Measurements from ENCODE around the gene COA8. TPM values are rescaled to one million over a fixed set of nuclear protein-coding genes. Genes with fewer than 3 reads are reported as not detected.

COA8 gene
- total and polyA plus RNA-seq, 2 donors (not counting 1 experiment from before 2014, with no cell fraction given), result 25.5 to 26.4 TPM

DNA sequence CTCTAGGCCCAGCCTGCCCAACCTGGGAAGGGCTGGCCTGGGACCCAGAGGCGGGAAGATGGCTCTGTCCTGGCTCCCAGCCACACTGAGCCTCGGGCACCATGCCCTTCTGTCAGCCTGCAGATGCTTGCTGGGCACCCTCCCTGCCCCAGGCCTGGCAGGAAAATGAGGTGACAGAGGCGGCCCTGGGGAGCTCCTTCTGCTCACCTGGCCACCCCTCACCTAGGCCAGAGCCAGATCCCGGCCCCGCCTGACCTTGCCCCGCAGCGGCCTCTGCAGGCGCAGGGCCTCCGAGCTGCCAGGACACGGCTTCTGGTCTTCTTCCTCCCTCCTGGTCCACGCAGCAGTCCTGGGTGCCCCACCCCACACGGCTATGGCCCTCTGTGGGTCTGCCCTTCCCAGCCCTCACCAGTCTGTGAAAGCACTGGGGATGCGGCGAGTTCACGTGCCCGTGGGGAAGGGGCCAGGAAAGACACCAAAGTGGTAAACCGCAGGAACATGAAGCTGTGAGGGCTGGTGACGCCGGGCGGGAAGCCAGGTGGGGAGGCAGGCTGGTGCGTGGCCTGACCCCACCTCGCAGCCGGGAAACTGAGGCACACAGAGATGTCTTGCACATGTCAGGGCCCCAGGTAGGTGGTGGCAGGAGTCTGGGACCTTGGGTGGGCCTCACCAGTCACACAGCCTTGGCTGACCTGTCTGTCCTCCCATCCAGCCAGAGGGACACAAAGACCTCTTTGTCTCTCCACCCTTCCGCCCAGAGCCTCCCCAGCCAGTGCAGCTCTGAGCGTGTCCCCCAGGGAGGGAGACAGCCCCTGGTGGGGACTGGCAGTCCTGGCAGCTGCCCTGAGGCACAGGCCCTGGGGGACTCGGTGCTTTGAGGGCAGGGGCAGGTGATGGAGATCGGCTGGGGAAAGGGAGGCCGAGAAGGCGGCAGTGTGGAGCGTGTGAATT is 13.1 kb upstream of the COA8 start:
- no peaks in the 10 kb centered on the region for H3K36me3 ChIP-seq (ENCODE audit: control insufficient read depth, insufficient read depth, low read length)
- no peak overlapping the region for H3K4me3 ChIP-seq (replicated peaks in 1 of 4; ENCODE audit: control extremely low read depth in 1 of 4, insufficient read depth in 1 of 4, low read depth in 3 of 4, low read length in 4 of 4)
- no peak for TF ChIP-seq EZH2 (IDR thresholded peaks at IDR 0.05; ENCODE audit: low read length, missing control alignments)
- TF ChIP-seq, protein P1, sequence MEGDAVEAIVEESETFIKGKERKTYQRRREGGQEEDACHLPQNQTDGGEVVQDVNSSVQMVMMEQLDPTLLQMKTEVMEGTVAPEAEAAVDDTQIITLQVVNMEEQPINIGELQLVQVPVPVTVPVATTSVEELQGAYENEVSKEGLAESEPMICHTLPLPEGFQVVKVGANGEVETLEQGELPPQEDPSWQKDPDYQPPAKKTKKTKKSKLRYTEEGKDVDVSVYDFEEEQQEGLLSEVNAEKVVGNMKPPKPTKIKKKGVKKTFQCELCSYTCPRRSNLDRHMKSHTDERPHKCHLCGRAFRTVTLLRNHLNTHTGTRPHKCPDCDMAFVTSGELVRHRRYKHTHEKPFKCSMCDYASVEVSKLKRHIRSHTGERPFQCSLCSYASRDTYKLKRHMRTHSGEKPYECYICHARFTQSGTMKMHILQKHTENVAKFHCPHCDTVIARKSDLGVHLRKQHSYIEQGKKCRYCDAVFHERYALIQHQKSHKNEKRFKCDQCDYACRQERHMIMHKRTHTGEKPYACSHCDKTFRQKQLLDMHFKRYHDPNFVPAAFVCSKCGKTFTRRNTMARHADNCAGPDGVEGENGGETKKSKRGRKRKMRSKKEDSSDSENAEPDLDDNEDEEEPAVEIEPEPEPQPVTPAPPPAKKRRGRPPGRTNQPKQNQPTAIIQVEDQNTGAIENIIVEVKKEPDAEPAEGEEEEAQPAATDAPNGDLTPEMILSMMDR (conservative IDR thresholded peaks at IDR 0.05 in 1 of 2, IDR thresholded peaks at IDR 0.05 in 1 of 2; ENCODE audit: low read depth in 1 of 2, low read length in 2 of 2), result no peak
- no peaks in the 10 kb centered on the region for H3K9me3 ChIP-seq (ENCODE audit: control insufficient read depth, insufficient read depth, low read depth, low read length)
- no peak overlapping the region for H3K27ac ChIP-seq (ENCODE audit: insufficient read depth, low read length)
- H3K79me2 ChIP-seq (ENCODE audit: control insufficient read depth, insufficient read depth, low read length), result peaks cover under 1% of the 10 kb centered on the region
- peaks cover 20% of the 10 kb centered on the region for H3K4me1 ChIP-seq (ENCODE audit: control insufficient read depth, extremely low read depth, insufficient read depth, low read length)
- no peak overlapping the region for H3K4me2 ChIP-seq (ENCODE audit: extremely low read depth, insufficient read depth, low read length)
- H4K20me1 ChIP-seq (ENCODE audit: control insufficient read depth, extremely low read depth, insufficient read depth, low read length), result no peaks in the 10 kb centered on the region
- H2AFZ ChIP-seq (ENCODE audit: low read length), result no peak overlapping the region
- no peaks in the 10 kb centered on the region for H3K27me3 ChIP-seq (ENCODE audit: control insufficient read depth, insufficient read depth, low read length)
- DNase-seq (ENCODE audit: low read depth in 2 of 2), result no peak
- no peak overlapping the region for H3K9ac ChIP-seq (ENCODE audit: insufficient read depth, low read length)

DNA sequence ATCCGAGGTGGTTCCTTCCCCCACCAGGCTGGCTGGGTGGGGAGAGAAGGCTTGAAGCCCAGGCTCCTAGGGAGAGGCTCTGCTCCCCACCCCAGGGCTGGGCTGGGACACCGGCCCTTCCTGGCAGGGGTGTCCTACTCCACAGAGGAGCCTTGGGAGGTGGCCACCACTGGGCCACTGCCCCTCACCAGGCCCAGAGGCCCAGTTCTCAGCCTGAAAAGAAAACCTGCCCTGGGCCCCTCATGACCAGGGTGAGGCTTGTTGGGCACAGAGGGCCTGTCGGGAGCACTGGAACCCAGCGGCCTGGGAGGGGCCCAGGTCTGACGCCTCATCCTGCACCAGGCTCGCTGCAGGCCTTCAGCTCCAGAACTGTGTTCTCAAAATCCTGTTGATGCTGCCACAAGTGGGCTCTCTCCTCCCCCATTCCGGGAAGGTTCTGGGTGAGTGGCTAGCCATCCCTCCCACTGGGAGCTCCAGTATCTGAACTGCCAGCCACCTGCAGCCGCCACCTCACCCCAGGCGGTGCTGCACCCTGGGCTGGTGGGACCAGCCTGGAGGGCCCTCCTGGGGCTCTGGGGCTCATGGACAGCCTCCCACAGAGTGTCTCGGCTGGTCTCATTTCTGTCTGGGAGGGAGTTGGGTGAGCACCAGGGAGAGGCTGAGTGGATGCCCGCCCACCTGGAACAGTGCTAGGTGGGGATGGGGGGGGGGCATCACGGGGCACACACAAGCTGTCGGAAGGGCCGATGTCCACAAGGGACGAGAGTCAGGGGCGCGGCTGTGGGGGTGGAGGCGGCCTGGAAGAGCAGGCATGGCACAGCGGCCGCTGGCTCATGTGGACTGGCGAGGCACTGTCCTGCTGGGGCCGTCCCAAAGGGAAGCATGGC is 12.1 kb upstream of the COA8 start:
- no peak for DNase-seq (ENCODE audit: low read depth in 2 of 2)
- H2AFZ ChIP-seq (ENCODE audit: low read length), result no peak overlapping the region
- H3K27ac ChIP-seq (ENCODE audit: insufficient read depth, low read length), result peak overlapping the region; percentile 33
- H3K36me3 ChIP-seq (ENCODE audit: control insufficient read depth, insufficient read depth, low read length), result no peaks in the 10 kb centered on the region
- peak overlapping the region; percentile 83 for H3K4me2 ChIP-seq (ENCODE audit: extremely low read depth, insufficient read depth, low read length)
- peaks cover 4% of the 10 kb centered on the region for H3K79me2 ChIP-seq (ENCODE audit: control insufficient read depth, insufficient read depth, low read length)
- H4K20me1 ChIP-seq (ENCODE audit: control insufficient read depth, extremely low read depth, insufficient read depth, low read length), result no peaks in the 10 kb centered on the region
- peaks cover 20% of the 10 kb centered on the region for H3K4me1 ChIP-seq (ENCODE audit: control insufficient read depth, extremely low read depth, insufficient read depth, low read length)
- H3K9me3 ChIP-seq (ENCODE audit: control insufficient read depth, insufficient read depth, low read depth, low read length), result no peaks in the 10 kb centered on the region
- TF ChIP-seq, protein P1 (conservative IDR thresholded peaks at IDR 0.05 in 1 of 2, IDR thresholded peaks at IDR 0.05 in 1 of 2; ENCODE audit: low read depth in 1 of 2, low read length in 2 of 2), result no peak
- no peak for TF ChIP-seq EZH2 (IDR thresholded peaks at IDR 0.05; ENCODE audit: low read length, missing control alignments)
- no peak overlapping the region for H3K4me3 ChIP-seq (replicated peaks in 1 of 4; ENCODE audit: control extremely low read depth in 1 of 4, insufficient read depth in 1 of 4, low read depth in 3 of 4, low read length in 4 of 4)
- no peak overlapping the region for H3K9ac ChIP-seq (ENCODE audit: insufficient read depth, low read length)
- H3K27me3 ChIP-seq (ENCODE audit: control insufficient read depth, insufficient read depth, low read length), result no peaks in the 10 kb centered on the region

DNA sequence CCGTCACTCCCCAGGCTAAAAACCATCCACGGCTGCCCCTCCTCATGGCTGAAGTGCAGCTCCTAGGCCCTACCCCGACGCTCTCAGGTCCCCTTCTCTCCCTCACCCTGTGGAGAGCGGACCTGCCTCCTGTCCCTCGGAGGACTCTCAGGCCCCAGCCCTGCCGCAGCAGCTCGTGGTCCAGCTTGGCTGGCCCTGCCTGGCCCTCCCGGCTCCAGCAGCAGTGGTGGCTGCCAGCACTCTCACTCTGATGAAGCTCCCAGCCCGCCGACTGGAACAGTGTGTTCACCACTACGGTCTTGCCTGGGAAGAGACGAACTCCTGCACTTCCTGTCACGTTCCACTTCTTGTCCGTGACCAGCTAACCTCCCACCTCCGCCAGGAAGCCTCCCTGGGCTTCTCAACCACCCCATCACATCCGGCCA is 11.4 kb upstream of the COA8 start:
- peak overlapping the region; percentile 29 for H2AFZ ChIP-seq (ENCODE audit: low read length)
- peak overlapping the region; percentile 83 for H3K4me2 ChIP-seq (ENCODE audit: extremely low read depth, insufficient read depth, low read length)
- H3K27ac ChIP-seq (ENCODE audit: insufficient read depth, low read length), result peak overlapping the region; percentile 33
- no peak for TF ChIP-seq EZH2 (IDR thresholded peaks at IDR 0.05; ENCODE audit: low read length, missing control alignments)
- TF ChIP-seq, protein P1 (conservative IDR thresholded peaks at IDR 0.05 in 1 of 2, IDR thresholded peaks at IDR 0.05 in 1 of 2; ENCODE audit: low read depth in 1 of 2, low read length in 2 of 2), result no peak
- peaks cover 7% of the 10 kb centered on the region for H3K79me2 ChIP-seq (ENCODE audit: control insufficient read depth, insufficient read depth, low read length)
- no peaks in the 10 kb centered on the region for H3K27me3 ChIP-seq (ENCODE audit: control insufficient read depth, insufficient read depth, low read length)
- no peaks in the 10 kb centered on the region for H3K36me3 ChIP-seq (ENCODE audit: control insufficient read depth, insufficient read depth, low read length)
- H3K4me3 ChIP-seq (replicated peaks in 1 of 4; ENCODE audit: control extremely low read depth in 1 of 4, insufficient read depth in 1 of 4, low read depth in 3 of 4, low read length in 4 of 4), result no peak overlapping the region
- peak overlapping the region; percentile 30 for H3K9ac ChIP-seq (ENCODE audit: insufficient read depth, low read length)
- H3K4me1 ChIP-seq (ENCODE audit: control insufficient read depth, extremely low read depth, insufficient read depth, low read length), result peaks cover 20% of the 10 kb centered on the region
- no peaks in the 10 kb centered on the region for H3K9me3 ChIP-seq (ENCODE audit: control insufficient read depth, insufficient read depth, low read depth, low read length)
- H4K20me1 ChIP-seq (ENCODE audit: control insufficient read depth, extremely low read depth, insufficient read depth, low read length), result no peaks in the 10 kb centered on the region
- DNase-seq (ENCODE audit: low read depth in 2 of 2), result no peak

Data from fibroblast of lung (primary cell).